Suprapubic skin (tissue), 4 donors: ENCODE data around the gene PDE6H. TPM values are rescaled to one million over a fixed set of nuclear protein-coding genes. Genes with fewer than 3 reads are reported as not detected.
A peak's percentile ranks its signal among the peaks of the same experiment; 100 is the strongest.

ENCODE experiments used
- DNase-seq, 2 donors: peaks; one replicate each; pipeline ENCODE4 v3.0.0-alpha.2; 2019; ENCODE audit warnings: low spot score in 2 of 2
- H3K27ac ChIP-seq: fragments of 200-600 bp; sonication (generic); one replicate; pipeline ENCODE4 v1.5.1; 2019
- H3K27me3 ChIP-seq: fragments of 200-600 bp; sonication (generic); one replicate; pipeline ENCODE4 v1.5.1; 2019
- H3K36me3 ChIP-seq: fragments of 200-600 bp; sonication (generic); one replicate; pipeline ENCODE4 v1.5.1; 2019
- H3K4me1 ChIP-seq: fragments of 200-600 bp; sonication (generic); one replicate; pipeline ENCODE4 v1.5.1; 2019
- H3K4me3 ChIP-seq: fragments of 200-600 bp; sonication (generic); one replicate; pipeline ENCODE4 v1.5.1; 2019; ENCODE audit warnings: mild to moderate bottlenecking
- H3K9me3 ChIP-seq: fragments of 200-600 bp; sonication (generic); one replicate; pipeline ENCODE4 v1.5.1; 2019
- EP300 ChIP-seq: sonication (generic); formaldehyde crosslinking; IDR thresholded peaks from one replicate; pipeline ENCODE4 v1.6.1; 2017; ENCODE audit warnings: antibody characterized with exemption
- POLR2A ChIP-seq, 2 donors: fragments of 450-650 bp; IDR thresholded peaks; one replicate each; pipeline ENCODE4 v1.6.1; 2017; ENCODE audit warnings: antibody characterized with exemption in 2 of 2, mild to moderate bottlenecking in 2 of 2, moderate library complexity in 2 of 2
- POLR2AphosphoS5 ChIP-seq, 3 donors: sonication (generic); formaldehyde crosslinking; IDR thresholded peaks; one replicate each; pipeline ENCODE4 v1.6.1; 2017; ENCODE audit warnings: antibody characterized with exemption in 3 of 3
- WGBS: methylation state at CpG from one replicate; pipeline ENCODE4 v1.1.5; 2018; 5-methylcytosine and 5-hydroxymethylcytosine counted together
- total RNA-seq, 4 donors: library from RNA; depleted of rRNA; stranded (reverse); fragments of >200 nt; gene quantifications; one replicate each; pipeline ENCODE4 v1.1.0, GENCODE V29; 2016
- TF ChIP-seq, protein P1 (sequence below), 2 donors: fragments of 200-600 bp in 1 of 2; fragments of 450-650 bp in 1 of 2; sonication (generic) in 1 of 2; IDR thresholded peaks; one replicate each; pipeline ENCODE4 v1.5.1; 2016 to 2019; ENCODE audit warnings: antibody characterized with exemption in 2 of 2, mild to moderate bottlenecking in 1 of 2, moderate library complexity in 1 of 2

PDE6H gene
- total RNA-seq, 4 donors from 2014 or later: not detected

DNA sequence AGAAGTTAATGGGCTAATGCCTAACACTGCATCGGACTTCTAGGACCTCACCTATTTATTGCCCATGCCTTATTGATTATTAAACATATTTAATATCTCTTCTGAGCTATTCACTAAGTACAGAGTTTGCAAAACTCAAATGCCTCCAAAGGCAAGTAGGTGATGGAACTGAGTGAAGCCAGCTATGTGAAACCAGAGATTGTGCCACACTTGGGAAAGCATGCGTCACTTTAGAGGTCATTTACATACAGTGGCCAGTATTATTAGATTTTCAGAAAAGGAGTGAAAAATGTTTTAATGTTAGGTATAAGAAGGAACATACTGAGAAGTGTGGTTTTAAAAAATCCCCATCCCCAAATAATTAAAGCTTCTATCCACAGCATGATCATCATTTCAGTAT lies 27.7 kb downstream of the PDE6H start:
- WGBS: 93% methylated on average over 2 of the region's 2 CpGs
- Histone ChIP-seq H3K9me3 (no peaks in the 10 kb centered on the region), H3K27me3 (no peaks in the 10 kb centered on the region), H3K4me3 (no peak overlapping the region), H3K27ac (no peak overlapping the region), H3K36me3 (no peaks in the 10 kb centered on the region), H3K4me1 (peaks cover 23% of the 10 kb centered on the region)
- DNase-seq: no peak
- TF ChIP-seq POLR2AphosphoS5 (IDR thresholded peaks at IDR 0.05) (no peak), EP300 (no peak), POLR2A (IDR thresholded peaks at IDR 0.05) (no peak)
- TF ChIP-seq, protein P1, sequence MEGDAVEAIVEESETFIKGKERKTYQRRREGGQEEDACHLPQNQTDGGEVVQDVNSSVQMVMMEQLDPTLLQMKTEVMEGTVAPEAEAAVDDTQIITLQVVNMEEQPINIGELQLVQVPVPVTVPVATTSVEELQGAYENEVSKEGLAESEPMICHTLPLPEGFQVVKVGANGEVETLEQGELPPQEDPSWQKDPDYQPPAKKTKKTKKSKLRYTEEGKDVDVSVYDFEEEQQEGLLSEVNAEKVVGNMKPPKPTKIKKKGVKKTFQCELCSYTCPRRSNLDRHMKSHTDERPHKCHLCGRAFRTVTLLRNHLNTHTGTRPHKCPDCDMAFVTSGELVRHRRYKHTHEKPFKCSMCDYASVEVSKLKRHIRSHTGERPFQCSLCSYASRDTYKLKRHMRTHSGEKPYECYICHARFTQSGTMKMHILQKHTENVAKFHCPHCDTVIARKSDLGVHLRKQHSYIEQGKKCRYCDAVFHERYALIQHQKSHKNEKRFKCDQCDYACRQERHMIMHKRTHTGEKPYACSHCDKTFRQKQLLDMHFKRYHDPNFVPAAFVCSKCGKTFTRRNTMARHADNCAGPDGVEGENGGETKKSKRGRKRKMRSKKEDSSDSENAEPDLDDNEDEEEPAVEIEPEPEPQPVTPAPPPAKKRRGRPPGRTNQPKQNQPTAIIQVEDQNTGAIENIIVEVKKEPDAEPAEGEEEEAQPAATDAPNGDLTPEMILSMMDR (IDR thresholded peaks at IDR 0.05): no peak

DNA sequence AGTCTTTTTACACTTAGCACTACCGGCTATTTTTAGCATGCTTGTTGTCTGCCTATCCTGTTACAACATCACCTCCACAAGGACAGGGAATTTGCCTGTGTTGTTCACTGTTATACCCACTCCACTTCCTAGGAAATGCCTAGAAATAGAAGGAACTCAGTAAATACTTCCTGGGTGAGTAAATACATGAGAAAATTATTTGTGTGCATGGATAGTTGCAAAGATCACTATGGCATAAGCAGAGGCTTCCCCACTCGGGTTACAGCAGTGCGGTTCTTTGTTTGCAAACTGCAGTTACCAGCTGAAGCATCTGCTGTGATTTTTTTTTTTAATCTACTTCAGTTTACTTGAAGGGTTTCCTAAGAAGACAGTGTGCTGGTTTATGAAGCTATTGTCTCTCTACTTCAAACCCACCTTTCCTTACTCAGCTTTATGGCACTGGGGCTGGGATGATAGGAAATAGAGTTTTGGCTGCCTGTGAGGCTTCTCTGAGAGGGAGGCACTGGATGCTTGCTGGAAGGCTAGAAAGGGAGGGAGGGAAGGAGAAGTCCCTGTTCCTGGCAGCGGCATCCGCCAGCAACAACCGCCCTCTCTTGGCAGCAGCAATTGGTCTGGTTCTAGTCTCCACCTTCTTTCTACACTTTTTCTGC lies 29.0 kb downstream of the PDE6H start:
- no peaks in the 10 kb centered on the region for H3K36me3 ChIP-seq
- no peak overlapping the region for H3K27ac ChIP-seq
- no peaks in the 10 kb centered on the region for H3K27me3 ChIP-seq
- DNase-seq: peak in 1 of 2 donors; percentile 66
- no peaks in the 10 kb centered on the region for H3K9me3 ChIP-seq
- peaks cover 23% of the 10 kb centered on the region for H3K4me1 ChIP-seq
- TF ChIP-seq, protein P1 (IDR thresholded peaks at IDR 0.05): no peak
- TF ChIP-seq POLR2A (IDR thresholded peaks at IDR 0.05): no peak
- no peak for TF ChIP-seq POLR2AphosphoS5 (IDR thresholded peaks at IDR 0.05)
- no peak for TF ChIP-seq EP300
- WGBS: 20% methylated on average over 6 of the region's 6 CpGs
- no peak overlapping the region for H3K4me3 ChIP-seq

DNA sequence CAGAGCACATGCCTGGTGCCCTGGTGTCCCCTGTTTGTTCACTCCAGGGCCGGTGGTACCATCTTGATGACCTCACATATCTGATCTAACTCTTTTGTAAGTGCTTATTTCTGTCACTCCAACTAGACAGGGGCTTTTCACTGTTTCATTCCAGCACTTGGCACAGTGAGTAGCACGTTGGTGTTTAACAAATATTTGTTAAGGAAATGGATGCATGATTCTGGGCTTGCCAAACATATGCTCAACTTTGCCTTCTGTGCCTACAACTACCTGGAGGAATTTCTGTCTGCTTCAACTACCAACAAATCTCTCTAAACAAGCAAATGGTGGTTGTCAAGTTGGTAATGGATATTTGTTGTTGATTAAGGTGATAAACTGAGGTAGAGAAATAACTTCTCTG lies 31.6 kb downstream of the PDE6H start:
- Histone ChIP-seq H3K9me3 (no peaks in the 10 kb centered on the region), H3K4me1 (peaks cover 18% of the 10 kb centered on the region), H3K4me3 (no peak overlapping the region), H3K36me3 (no peaks in the 10 kb centered on the region), H3K27ac (no peak overlapping the region), H3K27me3 (no peaks in the 10 kb centered on the region)
- no peak for DNase-seq
- no peak for TF ChIP-seq EP300
- TF ChIP-seq, protein P1 (IDR thresholded peaks at IDR 0.05): no peak
- TF ChIP-seq POLR2A (IDR thresholded peaks at IDR 0.05): no peak
- TF ChIP-seq POLR2AphosphoS5 (IDR thresholded peaks at IDR 0.05): no peak
- WGBS: 85% methylated on average over 2 of the region's 2 CpGs

DNA sequence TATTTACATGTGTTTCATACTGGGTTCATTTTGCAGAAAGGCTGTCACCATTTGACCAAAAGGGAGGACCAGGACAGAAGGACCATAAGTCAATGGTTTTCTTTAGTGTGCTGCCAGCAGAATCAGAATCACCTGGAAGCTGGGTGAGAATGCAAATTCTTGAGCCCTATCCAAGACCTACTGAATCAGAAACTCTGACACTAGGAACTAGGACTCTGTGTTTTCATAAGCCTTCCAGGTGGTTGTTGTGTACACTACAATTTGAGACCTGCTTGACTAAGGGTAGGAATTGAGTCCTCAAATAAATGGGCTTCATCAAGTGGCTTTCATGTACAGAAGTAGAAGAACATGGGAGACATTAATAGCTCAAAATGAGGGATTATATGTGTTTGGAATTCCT lies 32.2 kb downstream of the PDE6H start:
- Histone ChIP-seq H3K4me3 (no peak overlapping the region), H3K4me1 (peaks cover 13% of the 10 kb centered on the region), H3K27me3 (no peaks in the 10 kb centered on the region), H3K36me3 (no peaks in the 10 kb centered on the region), H3K27ac (no peak overlapping the region), H3K9me3 (no peaks in the 10 kb centered on the region)
- DNase-seq: no peak
- TF ChIP-seq, protein P1 (IDR thresholded peaks at IDR 0.05): no peak
- TF ChIP-seq POLR2A (IDR thresholded peaks at IDR 0.05) (no peak), POLR2AphosphoS5 (IDR thresholded peaks at IDR 0.05) (no peak), EP300 (no peak)

DNA sequence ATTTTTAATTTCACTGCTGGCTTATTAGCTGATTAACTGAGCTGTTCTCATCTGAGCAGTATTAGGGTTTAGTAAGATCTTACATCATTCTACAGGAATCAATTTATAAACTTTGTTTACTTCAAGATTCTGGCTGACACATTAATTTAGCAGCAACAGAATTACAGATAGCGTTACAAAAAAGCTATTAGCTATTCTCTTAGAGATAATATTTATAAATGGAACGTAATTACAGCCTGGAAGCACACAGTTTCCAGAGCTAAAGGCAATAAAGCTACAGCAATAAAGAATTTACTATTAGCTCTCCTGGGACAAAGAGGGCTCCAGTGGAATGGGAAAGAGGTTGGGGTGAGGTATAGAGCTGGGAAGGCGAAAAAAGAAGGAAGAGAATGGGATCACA lies 34.7 kb downstream of the PDE6H start:
- 50% methylated on average over 3 of the region's 3 CpGs for WGBS
- H3K27ac ChIP-seq: no peak overlapping the region
- no peaks in the 10 kb centered on the region for H3K9me3 ChIP-seq
- peaks cover under 1% of the 10 kb centered on the region for H3K4me1 ChIP-seq
- H3K4me3 ChIP-seq: no peak overlapping the region
- TF ChIP-seq EP300: no peak
- no peak for TF ChIP-seq POLR2A (IDR thresholded peaks at IDR 0.05)
- no peak for TF ChIP-seq POLR2AphosphoS5 (IDR thresholded peaks at IDR 0.05)
- TF ChIP-seq, protein P1 (IDR thresholded peaks at IDR 0.05): no peak
- no peaks in the 10 kb centered on the region for H3K36me3 ChIP-seq
- DNase-seq: no peak
- H3K27me3 ChIP-seq: no peaks in the 10 kb centered on the region
